Umbilical cord (tissue), 2 donors: ENCODE measurements around the gene MST1R. TPM values are rescaled to one million over a fixed set of nuclear protein-coding genes. Genes with fewer than 3 reads are reported as not detected.
A peak's percentile ranks its signal among the peaks of the same experiment; 100 is the strongest.

Source experiments
- DNase-seq: peaks from one replicate; pipeline ENCODE4 v3.0.0-alpha.2; 2015; ENCODE audit warnings: low spot score
- total RNA-seq: library from RNA; depleted of rRNA; stranded (reverse); fragments of >200 nt; gene quantifications from one replicate; pipeline ENCODE4 v1.2.3, GENCODE V29; 2014; ENCODE audit warnings: low replicate concordance; ENCODE audit not compliant: insufficient read depth

Gene MST1R
- total RNA-seq, 1 donor from 2014 or later = 14.4 TPM

DNA sequence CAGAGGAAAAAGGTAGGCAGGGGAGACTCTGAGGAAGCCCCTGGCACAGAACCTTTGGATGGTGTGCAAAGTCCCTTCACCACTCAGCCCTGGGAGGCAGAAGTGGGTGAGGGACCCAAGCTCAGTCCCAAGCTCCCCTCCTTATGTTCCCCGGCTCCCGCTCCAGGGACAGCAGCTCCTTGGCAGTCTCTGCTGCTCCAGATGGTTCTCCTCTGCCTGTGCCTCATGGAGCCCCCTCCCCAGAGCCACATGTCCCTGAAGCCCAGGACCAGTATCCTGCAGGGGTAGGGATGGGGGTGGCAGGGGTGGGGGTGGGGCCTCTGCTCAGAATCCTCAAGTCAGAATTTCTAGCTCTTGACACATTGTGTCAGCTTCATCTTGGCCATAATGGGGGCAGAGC lies 26.0 kb downstream of the MST1R start:
- no peak for DNase-seq

DNA sequence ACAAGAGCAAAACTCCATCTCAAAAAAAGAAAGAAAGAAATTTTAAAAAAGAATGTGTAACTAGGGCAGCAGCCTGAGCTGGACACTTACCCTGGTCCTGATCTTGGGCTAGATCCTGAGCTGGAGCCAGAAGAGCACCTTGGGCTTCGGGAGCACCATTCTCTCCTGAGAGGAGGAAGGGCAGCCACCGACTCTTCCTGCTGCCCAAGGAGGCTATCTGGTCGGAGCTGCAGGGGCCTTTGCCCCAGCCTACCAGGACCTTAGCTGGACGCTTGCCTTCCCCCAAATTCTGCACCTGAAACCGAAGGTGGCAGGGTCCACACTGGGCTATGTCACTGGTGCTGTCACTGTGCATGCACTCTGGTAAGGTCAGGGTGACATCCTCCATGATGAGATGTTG lies 27.1 kb downstream of the MST1R start:
- DNase-seq = no peak

DNA sequence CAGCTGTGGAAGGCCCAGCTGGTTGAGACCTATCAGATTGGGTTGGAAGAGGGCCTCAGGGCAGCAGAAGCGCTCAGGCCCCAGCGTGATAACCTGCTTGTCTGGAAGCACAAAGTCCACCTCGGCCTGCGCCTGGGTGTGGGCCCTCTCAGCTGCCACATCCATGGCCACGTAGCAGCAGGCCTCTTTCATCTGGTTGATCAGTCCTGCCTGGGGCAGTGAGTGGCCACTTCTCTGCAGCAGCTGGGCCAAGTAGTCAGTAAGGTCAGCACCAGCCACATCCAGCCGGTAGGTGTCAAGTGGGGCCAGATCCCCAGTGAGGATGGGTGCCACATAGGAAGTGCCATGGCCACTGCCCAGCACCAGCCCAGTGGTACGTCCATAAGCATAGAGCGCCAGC lies 30.1 kb downstream of the MST1R start:
- DNase-seq = no peak

DNA sequence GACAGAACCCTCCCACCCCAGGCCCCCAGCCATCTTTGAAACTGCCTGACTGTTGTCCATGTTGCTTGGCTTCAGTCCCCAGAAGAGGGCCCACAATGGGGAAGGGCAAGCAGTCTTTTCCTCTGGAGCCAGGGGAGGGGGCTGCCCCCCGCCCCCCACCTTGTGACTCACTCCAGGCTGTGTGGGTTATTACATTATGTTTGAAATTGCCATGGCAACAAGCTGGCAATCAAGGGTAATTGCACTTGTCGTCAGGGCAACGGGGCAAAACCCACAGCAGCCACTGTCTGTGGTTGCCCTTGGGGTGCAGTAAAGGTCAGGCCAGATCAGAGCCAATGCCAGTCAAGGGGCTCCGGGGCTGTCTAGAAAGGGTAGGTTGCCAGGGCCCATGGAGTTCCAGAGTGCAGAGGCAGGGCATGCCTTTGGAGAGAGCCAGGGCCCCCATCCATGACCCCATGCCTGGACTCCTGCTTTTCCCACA lies 30.8 kb downstream of the MST1R start:
- DNase-seq = no peak

DNA sequence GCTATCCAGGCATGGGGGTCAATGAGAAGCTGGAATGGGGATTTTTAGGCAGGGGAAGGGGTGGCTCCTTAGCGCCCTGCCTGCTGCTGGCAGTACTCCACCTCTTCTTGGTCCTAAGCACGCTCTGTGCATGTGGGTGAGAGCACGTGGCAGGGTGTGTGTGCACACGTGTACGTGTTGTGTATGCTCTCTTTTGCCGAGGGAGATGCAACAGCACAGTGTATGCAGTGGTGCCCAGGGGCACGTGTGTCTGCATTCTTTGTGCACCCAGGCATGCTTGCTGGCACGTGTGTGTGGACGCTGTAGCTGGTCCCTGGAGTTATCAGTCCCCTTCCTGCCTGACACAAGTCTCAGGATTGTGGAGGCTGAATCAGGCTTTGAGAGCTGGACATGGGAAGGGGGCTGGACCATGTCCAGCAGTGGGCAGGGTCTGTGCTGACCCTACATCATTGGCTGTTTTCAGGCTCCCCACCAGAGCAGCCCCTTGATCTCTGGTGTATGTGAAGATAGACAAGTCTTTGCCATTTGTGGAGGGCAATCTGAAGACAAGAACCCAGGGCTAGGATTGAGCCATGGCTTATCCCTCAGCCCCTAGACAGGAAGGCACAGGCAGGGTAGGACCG lies 32.0 kb downstream of the MST1R start:
- no peak for DNase-seq

DNA sequence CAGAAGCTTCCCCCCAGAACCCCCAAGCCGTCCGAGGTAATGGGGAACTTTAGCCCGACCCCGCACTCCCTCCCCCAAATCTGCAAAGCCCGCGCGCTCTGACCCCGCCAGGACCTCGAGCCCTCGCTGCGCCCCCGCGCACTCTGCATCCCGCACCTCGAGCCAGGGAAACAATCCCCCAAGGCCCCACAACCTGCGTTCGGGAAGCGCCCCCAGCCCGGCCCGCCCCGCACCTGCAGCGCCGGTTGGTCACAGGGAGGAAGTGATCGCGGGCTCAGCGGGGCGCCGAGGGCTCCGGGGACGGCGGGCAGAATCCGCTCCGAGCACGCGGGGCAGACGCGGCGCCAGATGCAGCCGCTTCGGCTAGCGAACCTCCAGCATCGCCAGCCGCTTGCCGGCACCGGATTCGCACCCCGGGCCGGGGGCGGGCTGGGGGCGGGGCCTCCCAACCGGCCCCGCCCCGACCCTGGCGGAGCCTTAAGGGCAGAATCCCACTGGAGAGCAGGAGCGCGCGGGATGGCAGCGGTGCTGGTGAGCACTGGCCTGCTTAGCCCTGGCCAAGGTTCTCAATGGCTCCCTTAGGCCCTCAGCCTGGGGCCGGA lies 34.0 kb downstream of the MST1R start, which contains the start of gene CAMKV:
Gene CAMKV (minus strand): TSS at position 382 of the 602 bp plus-strand sequence. CDS start 7,518 bp downstream, outside the sequence.
- no peak for DNase-seq

DNA sequence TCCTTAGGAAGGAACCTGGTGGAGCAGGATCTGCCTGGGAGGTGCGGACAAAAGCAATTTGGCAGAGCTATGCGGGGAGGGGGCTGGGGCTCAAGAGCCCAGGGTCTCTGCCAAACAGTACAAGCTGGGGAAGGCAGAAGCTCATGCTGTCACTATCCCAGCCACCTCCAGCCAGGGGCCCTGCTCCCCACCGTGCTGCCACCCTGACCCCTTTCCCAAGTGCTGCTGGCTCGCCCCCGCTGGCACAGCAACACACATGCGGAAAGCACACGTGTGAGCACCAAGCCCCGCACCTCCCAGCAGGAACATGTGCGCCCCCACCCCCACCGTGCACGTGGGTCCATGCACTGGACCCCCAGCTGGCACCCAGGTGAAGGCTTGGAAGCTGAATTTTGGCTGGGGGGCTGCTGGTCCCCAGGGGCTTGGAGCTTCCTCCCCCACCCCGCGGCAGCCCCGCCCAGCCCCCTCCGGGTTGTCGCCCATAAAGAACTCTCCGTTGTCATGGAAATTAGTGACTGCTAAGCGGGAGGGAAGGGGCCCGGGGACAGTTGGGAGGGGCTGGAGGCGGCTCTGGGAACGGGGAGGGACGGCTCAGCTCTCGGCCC lies 34.7 kb downstream of the MST1R start:
- no peak for DNase-seq

DNA sequence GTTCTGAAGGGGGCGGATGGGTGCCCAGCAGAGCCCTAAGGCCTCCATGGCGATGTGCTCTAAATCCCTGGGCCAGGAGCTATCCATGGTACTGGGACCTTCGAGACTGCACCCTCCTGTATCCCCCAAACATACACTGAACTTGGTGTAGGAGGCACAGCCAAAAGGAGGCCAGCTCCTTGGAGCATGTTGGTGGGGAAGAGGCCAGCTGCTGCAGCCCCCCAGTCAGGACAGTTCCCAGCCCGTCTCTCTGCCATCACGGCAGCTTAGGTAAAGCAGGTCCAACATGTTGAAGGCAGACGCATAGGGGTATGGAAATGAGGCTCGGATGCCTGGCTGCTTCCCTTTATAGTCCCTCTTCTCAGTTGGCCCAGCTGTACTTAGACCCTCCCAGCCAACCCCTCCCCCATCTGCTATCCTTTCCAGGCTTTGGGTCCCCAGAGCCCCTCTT lies 35.8 kb downstream of the MST1R start:
- peak; percentile 19 for DNase-seq

DNA sequence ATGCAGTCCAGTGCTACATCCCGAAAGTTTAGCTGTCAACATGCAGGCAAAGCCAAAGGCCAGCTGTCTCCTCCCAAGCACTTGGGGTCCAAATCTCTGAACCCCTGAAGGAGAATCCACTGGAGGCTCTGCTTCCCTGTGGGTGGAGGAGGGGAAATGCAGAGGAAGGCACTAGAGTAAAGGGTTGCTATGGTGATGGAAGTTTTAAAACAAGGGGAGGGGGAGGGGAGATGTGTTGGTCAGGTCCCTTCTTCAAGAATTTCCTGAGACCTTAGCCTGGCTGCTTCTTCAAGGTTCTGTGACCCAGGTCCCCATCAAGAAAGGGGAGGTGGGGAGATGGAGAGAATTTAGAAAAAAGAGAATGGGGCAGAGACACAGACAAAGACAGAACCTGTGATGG lies 36.3 kb downstream of the MST1R start:
- no peak for DNase-seq

DNA sequence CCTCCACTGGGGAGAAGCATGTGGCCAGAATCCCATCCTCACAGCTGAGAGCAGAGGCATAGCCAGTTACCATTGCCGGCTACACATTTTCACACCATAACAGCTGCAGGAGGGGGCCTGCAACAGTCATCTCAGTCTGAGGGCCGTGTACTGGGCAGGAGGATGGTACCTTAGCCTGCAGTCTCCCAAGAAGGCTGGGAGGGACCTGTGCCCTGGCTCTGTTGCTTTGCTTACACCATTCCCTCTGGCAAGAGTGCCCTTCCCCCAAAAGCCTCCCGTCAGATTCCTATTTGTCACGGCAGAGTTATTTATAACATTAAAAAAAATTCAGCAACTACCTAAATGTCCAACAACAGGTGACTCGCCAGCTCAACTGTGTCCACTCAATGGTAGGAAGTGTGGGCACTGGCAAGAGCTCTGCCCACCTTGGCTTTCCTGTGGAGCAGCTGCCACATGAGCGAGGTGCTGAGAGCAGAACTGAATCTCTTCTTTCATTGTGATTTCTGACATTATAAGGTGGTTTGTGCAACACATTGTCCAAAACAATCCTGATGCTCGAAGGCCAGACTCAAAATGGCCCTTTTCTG lies 38.4 kb downstream of the MST1R start:
- DNase-seq = no peak

DNA sequence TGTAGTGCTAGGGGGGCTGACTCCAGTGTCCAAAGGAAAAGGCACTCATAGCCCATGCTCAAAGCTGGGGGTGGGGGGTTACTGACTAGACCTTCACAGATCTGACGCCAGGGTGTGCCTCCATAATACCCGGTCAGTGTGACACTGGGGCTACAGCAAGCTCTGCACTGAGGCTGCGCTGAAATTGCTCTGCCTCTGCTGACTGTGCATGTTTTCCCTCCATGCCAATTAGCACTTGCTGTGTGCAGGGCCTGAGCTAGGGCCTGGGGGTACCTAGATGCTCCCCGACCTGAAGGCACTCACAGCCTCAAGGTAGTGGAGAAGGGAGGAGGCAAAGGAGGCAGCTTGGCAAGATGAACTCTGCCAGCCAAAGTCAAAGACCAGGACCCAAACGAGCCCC lies 39.2 kb downstream of the MST1R start:
- DNase-seq = no peak

DNA sequence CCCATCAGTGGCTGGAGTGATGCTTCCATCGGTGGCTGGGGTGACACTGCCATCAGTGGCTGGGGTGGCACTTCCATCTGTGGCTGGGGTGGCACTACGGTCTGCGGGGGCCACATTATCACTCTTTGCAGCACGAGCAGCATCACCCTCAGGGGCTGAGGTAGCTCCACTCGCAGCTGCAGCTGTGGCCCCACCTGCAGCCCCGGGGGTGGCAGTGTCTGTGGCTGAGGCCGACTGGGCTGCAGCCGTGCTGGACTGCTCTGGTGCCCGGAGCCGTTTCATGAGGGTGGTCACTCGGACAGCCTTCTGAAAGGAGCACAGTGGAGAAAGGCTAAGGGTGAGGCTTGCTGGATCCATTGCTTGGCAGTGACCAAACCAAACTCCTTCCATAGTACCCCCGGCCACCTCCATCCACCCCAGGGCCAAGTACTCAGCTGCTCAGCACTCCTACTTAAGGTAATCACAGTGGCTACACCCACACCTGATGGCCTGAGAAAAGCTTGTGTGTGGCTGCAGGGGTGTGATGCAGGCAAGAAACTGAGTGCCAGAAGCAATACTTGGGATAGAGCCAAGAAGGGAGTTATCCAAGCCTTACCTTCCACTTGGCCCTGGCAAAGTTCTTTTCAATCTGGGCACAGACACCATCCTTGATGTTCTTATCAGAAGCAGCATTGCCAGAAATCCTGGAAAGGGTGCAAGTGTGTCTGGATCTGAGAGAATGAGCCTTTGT lies 43.9 kb downstream of the MST1R start:
- no peak for DNase-seq

DNA sequence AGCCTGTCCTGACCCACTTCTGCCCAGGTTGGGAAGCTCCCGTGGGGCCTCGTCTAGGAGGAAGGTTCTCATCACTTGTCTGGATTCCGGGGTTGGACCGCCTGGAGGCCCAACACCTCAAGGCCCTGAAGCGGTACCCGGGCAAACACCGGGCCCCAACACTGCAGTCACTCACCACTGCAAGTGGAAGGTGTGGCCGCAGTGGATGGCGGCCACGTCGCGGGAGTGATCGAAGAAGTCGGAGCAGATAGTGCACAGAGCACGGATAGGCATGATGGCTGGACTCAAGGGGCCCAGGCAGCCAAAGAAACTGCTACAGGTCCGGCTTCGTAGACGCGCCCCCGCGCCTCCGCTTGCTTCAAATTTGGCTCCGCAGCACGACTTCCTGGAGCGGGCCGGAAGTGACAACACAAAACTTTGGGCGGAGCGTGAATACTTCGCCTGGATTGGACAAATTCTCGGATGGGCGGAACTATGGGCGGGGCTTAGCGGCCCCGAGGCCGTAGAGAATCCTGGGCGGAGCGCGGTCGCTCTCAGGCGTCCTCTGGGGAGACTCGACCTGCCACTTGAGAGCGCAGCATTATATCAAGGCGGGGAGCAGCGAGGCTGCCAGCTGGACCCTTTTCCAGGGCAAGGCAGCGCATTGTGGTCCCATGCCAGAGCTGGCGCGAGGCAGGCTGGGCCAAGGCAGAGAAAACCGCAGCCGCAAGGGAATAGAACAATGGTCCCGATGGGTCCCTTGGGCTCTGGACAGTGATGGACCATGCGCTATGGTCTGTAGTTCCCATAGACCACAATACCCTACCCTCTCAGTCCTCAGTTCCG lies 47.3 kb downstream of the MST1R start, which contains the start of gene TRAIP:
Gene TRAIP (minus strand): TSS at position 384 of the 825 bp plus-strand sequence. CDS start 111 bp downstream, at position 273.
- peak; percentile 97 for DNase-seq

DNA sequence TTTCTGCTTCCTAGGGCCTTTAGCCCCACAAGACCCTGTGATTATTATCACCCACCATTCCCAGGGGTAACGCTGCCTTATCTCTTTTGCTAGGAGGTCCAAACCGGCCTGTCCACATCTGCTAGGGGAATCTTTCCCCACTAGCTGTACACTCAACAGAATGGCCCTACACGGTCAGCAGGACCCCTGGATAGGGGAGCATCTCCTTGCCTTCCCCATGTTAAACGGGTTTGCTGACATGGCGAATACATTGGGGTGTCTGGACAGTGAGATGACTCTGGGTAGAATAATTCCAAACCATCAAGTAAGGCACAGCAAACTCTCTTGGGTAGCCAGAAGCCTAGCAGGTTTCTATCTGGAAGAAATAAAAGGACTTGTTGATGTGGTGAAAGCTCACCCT lies 48.0 kb downstream of the MST1R start:
- no peak for DNase-seq

DNA sequence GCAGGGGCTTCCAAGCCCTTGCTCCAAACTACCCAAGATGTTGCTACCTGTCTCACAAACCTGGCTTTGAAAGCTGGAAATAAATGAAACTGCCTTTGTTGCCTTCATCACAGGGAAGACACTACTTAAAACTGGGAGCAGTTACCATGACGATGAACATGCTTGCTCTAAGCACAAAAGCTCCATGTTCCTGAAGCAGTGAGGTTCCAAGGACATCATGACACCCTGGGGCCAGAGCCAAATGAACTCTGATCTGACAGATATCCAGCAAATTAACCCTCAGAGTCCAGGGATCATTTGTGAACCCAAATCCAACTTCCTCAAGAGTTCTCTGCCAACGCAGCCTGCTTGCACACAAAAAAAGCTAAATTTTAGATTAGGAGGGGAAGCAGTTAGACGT lies 58.0 kb downstream of the MST1R start:
- no peak for DNase-seq

DNA sequence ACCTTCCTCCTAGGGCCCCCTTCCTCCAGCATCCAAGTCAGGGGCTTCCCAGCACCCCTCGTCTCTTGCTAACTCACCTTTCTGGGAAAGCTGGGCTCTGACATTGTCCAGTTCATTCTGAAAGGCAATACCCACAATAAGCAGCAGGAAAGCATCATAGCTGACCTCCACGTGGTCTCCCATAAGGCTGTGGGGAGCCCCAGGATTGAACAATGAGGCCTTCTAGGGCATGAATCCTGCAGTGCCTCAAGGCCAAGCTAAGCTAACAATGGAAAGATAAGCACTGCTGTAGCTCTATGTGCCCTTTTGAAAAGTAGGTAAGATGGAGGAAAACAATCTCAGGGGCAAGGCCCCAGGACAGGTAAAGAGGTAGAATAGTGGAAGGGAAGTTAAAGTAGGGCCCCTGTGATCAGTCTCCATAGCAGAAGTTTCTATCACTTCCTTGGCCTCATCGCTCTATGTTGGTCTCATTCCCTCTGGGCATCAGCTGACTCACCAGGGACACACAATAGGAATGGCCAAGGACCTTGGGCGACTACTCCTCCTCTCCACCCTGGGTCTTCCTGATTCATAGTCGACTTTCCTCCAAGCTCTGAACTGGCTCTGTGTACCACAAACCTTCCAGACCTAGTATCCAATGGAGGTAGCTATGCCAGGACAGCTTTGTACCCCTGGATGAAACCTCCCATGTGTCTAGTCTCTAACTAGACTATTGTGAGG lies 59.0 kb downstream of the MST1R start:
- no peak for DNase-seq

DNA sequence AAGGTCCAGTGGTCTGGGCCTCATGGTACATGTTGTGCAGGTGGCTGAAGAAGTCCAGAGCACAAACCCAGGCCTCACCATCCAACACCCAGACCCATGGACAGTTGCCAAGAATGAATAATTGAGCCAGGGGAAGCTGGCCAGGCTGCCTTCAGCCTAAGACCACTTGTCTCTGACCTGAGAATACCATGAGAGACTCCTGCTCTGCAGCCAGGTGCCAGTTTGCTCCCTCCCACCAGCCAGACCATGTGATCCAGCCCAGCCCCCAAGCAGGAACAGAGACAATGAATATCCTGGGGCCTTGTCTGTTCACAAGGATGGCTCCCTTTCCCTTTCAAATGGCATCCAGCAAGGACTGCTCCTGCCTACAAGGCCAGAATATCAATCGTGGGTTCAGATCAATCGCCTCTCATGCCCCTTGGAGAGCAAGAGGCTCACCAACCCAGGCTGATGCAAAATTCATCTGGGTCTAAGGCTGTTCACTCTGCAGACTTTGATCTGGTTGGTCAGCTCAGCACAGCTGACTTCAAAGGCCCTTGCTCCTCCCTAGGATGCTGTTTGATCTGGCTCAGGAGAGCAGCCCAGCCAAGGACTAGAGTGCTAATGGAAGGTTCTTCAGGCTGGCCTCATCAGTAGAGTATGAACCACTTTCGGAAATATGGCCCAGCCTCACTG lies 60.7 kb downstream of the MST1R start:
- DNase-seq = no peak

DNA sequence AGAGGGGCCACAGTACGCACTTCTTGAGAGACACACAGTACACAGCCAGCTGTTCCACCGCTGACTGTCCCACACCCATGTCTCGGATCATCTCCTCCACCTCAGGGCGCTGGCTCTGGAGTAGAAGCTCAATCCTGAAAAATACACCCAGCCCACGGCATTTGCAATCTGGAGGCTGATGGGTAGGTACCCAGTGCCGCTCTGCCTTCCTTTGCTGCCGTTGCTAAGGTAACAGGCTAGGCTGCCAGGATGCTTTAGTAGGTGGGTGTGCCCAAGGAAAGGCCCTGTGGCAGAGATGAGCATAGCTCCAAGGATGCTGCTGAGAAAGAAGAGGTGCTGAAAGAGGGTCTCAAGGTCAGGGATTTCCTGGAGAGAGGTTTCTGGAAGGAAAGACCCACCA lies 61.9 kb downstream of the MST1R start:
- no peak for DNase-seq

DNA sequence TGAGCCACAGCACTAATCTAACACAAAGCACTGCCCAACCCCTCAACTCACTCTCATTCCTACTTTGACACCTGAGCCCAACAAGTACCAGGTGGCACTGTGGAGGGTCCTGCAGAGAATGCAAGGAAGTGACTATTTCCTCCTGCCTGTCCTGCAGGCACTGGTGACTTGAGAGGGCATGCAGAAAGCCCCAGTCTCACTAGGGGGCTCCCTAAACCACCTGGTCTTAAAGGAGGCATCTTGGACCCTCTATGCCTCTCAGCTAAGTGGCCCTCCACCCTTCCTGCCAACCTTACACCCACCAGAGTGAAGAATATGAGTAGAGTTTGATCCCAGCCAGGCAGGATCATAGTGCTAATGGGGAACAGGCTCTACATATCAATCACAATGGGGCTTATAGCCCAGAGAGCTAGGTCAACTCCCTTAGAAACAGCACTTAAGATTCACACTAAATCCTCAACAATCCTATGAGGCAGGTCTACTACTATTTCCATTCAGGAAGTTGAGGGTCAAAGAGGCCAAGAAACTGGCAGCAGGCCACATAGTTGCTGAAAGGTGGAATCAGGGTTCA lies 62.5 kb downstream of the MST1R start:
- DNase-seq = no peak
